ENCODE data around the gene JAG1. TPM values are rescaled to one million over a fixed set of nuclear protein-coding genes. Genes with fewer than 3 reads are reported as not detected.

Gene JAG1
- total RNA-seq, 1 experiment from 2014 or later: 176 TPM

- no peaks in the 10 kb centered on the region for H3F3A ChIP-seq (ENCODE audit: low read length, unreplicated experiment)
- CTCF ChIA-PET: no interaction called here
These were observed 7.7 kb upstream of the JAG1 start for GRCh38 chr20:10681494-10681893.

GRCh38 chr20:10680571-10680970 lies 6.8 kb upstream of the JAG1 start:
- intact Hi-C loops (cut with micrococcal nuclease): no loop called here
- Histone ChIP-seq H3K9ac (ENCODE audit: low read length) (no peak overlapping the region), H4K20me1 (ENCODE audit: low read length) (no peaks in the 10 kb centered on the region), H3K27me3 (ENCODE audit: low read length) (no peaks in the 10 kb centered on the region), H3K36me3 (ENCODE audit: low read depth, low read length) (no peaks in the 10 kb centered on the region), H3K9me3 (ENCODE audit: low read length) (no peaks in the 10 kb centered on the region), H3K79me2 (ENCODE audit: low read length) (peaks cover 8% of the 10 kb centered on the region), H2AFZ (ENCODE audit: low read length) (no peak overlapping the region), H3F3A (ENCODE audit: low read length, unreplicated experiment) (no peaks in the 10 kb centered on the region), H3K4me1 (ENCODE audit: insufficient read depth, low read length) (peaks cover 22% of the 10 kb centered on the region), H3K4me2 (ENCODE audit: low read length) (no peak overlapping the region), H3K27ac (ENCODE audit: low read length) (no peak overlapping the region), H3K4me3 (ENCODE audit: low read length) (no peak overlapping the region), H3K9me2 (replicated peaks; ENCODE audit: low read length) (no peaks in the 10 kb centered on the region)
- ChIA-PET POLR2A (ENCODE audit: unreplicated experiment) (no interaction called here), CTCF (no interaction called here)
- DNase-seq: no peak
- ATAC-seq: no peak
- no TSS peak for BruUV-seq (replicated peaks)
- TF ChIP-seq EZH2 (IDR thresholded peaks at IDR 0.05; ENCODE audit: low read length, unreplicated experiment): no peak
- TF ChIP-seq CTCF (conservative IDR thresholded peaks at IDR 0.05; ENCODE audit: low read depth, low read length): no peak
- no peak for TF ChIP-seq EZH2phosphoT487 (IDR thresholded peaks at IDR 0.05; ENCODE audit: borderline replicate concordance, low read length)

More at GRCh38 chr20:10681494-10681893, 7.7 kb upstream of the JAG1 start:
- ATAC-seq (no peak), DNase-seq (no peak)
- H3K79me2 ChIP-seq (ENCODE audit: low read length): no peaks in the 10 kb centered on the region
- no TSS peak for BruUV-seq (replicated peaks)
- no peaks in the 10 kb centered on the region for H3K9me3 ChIP-seq (ENCODE audit: low read length)
- POLR2A ChIA-PET (ENCODE audit: unreplicated experiment): no interaction called here
- no peak overlapping the region for H3K27ac ChIP-seq (ENCODE audit: low read length)
- H4K20me1 ChIP-seq (ENCODE audit: low read length): no peaks in the 10 kb centered on the region
- no peak overlapping the region for H2AFZ ChIP-seq (ENCODE audit: low read length)
- H3K4me1 ChIP-seq (ENCODE audit: insufficient read depth, low read length): peaks cover 16% of the 10 kb centered on the region
- no peak overlapping the region for H3K4me2 ChIP-seq (ENCODE audit: low read length)
- intact Hi-C loops (cut with micrococcal nuclease): no loop called here
- H3K27me3 ChIP-seq (ENCODE audit: low read length): no peaks in the 10 kb centered on the region
- TF ChIP-seq EZH2phosphoT487 (IDR thresholded peaks at IDR 0.05; ENCODE audit: borderline replicate concordance, low read length): no peak
- no peak for TF ChIP-seq CTCF (conservative IDR thresholded peaks at IDR 0.05; ENCODE audit: low read depth, low read length)
- TF ChIP-seq EZH2 (IDR thresholded peaks at IDR 0.05; ENCODE audit: low read length, unreplicated experiment): no peak
- no peak overlapping the region for H3K9ac ChIP-seq (ENCODE audit: low read length)
- H3K9me2 ChIP-seq (replicated peaks; ENCODE audit: low read length): no peaks in the 10 kb centered on the region
- no peaks in the 10 kb centered on the region for H3K36me3 ChIP-seq (ENCODE audit: low read depth, low read length)
- H3K4me3 ChIP-seq (ENCODE audit: low read length): no peak overlapping the region

GRCh38 chr20:10679269-10679668 lies 5.5 kb upstream of the JAG1 start:
- no peaks in the 10 kb centered on the region for H3K36me3 ChIP-seq (ENCODE audit: low read depth, low read length)
- TF ChIP-seq CTCF (conservative IDR thresholded peaks at IDR 0.05; ENCODE audit: low read depth, low read length) (no peak), EZH2phosphoT487 (IDR thresholded peaks at IDR 0.05; ENCODE audit: borderline replicate concordance, low read length) (no peak), EZH2 (IDR thresholded peaks at IDR 0.05; ENCODE audit: low read length, unreplicated experiment) (no peak)
- DNase-seq: peak; percentile 93
- no peaks in the 10 kb centered on the region for H4K20me1 ChIP-seq (ENCODE audit: low read length)
- no peaks in the 10 kb centered on the region for H3K9me2 ChIP-seq (replicated peaks; ENCODE audit: low read length)
- no peak overlapping the region for H2AFZ ChIP-seq (ENCODE audit: low read length)
- no peaks in the 10 kb centered on the region for H3F3A ChIP-seq (ENCODE audit: low read length, unreplicated experiment)
- peaks cover 30% of the 10 kb centered on the region for H3K4me1 ChIP-seq (ENCODE audit: insufficient read depth, low read length)
- peak; percentile 17 for ATAC-seq
- peak overlapping the region; percentile 16 for H3K9ac ChIP-seq (ENCODE audit: low read length)
- peaks cover 15% of the 10 kb centered on the region for H3K79me2 ChIP-seq (ENCODE audit: low read length)
- CTCF ChIA-PET: no interaction called here
- H3K27ac ChIP-seq (ENCODE audit: low read length): peak overlapping the region; percentile 69
- POLR2A ChIA-PET (ENCODE audit: unreplicated experiment): no interaction called here
- intact Hi-C loops (cut with micrococcal nuclease): loop anchor here (1.0 to 10.0 kb wide), 3 partner anchors 40 to 776 kb away; no protein-coding TSS in a partner anchor
- H3K9me3 ChIP-seq (ENCODE audit: low read length): no peaks in the 10 kb centered on the region
- H3K27me3 ChIP-seq (ENCODE audit: low read length): no peaks in the 10 kb centered on the region
- no peak overlapping the region for H3K4me3 ChIP-seq (ENCODE audit: low read length)
- H3K4me2 ChIP-seq (ENCODE audit: low read length): peak overlapping the region; percentile 40
- BruUV-seq (replicated peaks): no TSS peak

Data from PC-3 (cell line).